IPS-18a (cell line): ENCODE data around the gene LRRC9.
A peak's percentile ranks its signal among the peaks of the same experiment; 100 is the strongest.

Source experiments
- H3K27ac ChIP-seq: one replicate; pipeline ENCODE4 v1.5.1; 2013; ENCODE audit warnings: low read length
- H3K27me3 ChIP-seq: one replicate; pipeline ENCODE4 v1.6.1; 2013; ENCODE audit warnings: mild to moderate bottlenecking, low read length; ENCODE audit not compliant: control insufficient read depth, insufficient read depth
- H3K36me3 ChIP-seq: one replicate; pipeline ENCODE4 v1.6.1; 2013; ENCODE audit warnings: low read depth, low read length; ENCODE audit not compliant: control insufficient read depth
- H3K4me1 ChIP-seq: one replicate; pipeline ENCODE4 v1.6.1; 2013; ENCODE audit warnings: low read depth, low read length; ENCODE audit not compliant: control insufficient read depth
- H3K4me3 ChIP-seq: one replicate; pipeline ENCODE4 v1.5.1; 2013; ENCODE audit warnings: low read length
- H3K9ac ChIP-seq: one replicate; pipeline ENCODE4 v1.6.1; 2013; ENCODE audit warnings: mild to moderate bottlenecking, low read length, moderate library complexity
- H3K9me3 ChIP-seq: one replicate; pipeline ENCODE4 v1.6.1; 2013; ENCODE audit warnings: low read depth, low read length; ENCODE audit not compliant: control insufficient read depth

The LRRC9 gene

GRCh38 chr14:59919570-59920377, at the start of gene LRRC9:
Gene LRRC9, plus strand, starts transcription at chr14:59920144.
- H3K9me3 ChIP-seq = no peaks in the 10 kb centered on the region
- peak within 1 kb of the TSS; percentile 91 for H3K27ac ChIP-seq
- H3K4me1 ChIP-seq = peaks cover 9% of the 10 kb centered on the region
- no peaks in the 10 kb centered on the region for H3K36me3 ChIP-seq
- H3K27me3 ChIP-seq = no peaks in the 10 kb centered on the region
- peak within 1 kb of the TSS; percentile 94 for H3K9ac ChIP-seq
- H3K4me3 ChIP-seq = peak within 1 kb of the TSS; percentile 92

GRCh38 chr14:59870277-59871165, 49.4 kb upstream of the LRRC9 start, which contains the start of gene RTN1:
Gene RTN1, minus strand, starts transcription at chr14:59870776. Its CDS starts 146 bp downstream, at chr14:59870630.
- Histone ChIP-seq H3K4me1 (peaks cover 5% of the 10 kb centered on the region), H3K4me3 (peak within 1 kb of the TSS; percentile 71), H3K9ac (no peak within 1 kb of the TSS), H3K9me3 (no peaks in the 10 kb centered on the region), H3K27me3 (peaks cover 53% of the 10 kb centered on the region), H3K36me3 (no peaks in the 10 kb centered on the region), H3K27ac (no peak within 1 kb of the TSS)

- no peaks in the 10 kb centered on the region for H3K36me3 ChIP-seq
- H3K4me1 ChIP-seq = peaks cover 5% of the 10 kb centered on the region
- H3K4me3 ChIP-seq = peak overlapping the region; percentile 71
- H3K27ac ChIP-seq = no peak overlapping the region
- H3K9ac ChIP-seq = no peak overlapping the region
- H3K9me3 ChIP-seq = no peaks in the 10 kb centered on the region
- H3K27me3 ChIP-seq = peaks cover 53% of the 10 kb centered on the region
Observed at GRCh38 chr14:59871166-59871495, 48.8 kb upstream of the LRRC9 start.

- no peak overlapping the region for H3K27ac ChIP-seq
- no peak overlapping the region for H3K4me3 ChIP-seq
- H3K9ac ChIP-seq = no peak overlapping the region
Observed at GRCh38 chr14:59882957-59883356, 37.0 kb upstream of the LRRC9 start.

GRCh38 chr14:59890676-59891075, 29.3 kb upstream of the LRRC9 start:
- Histone ChIP-seq H3K27me3 (no peaks in the 10 kb centered on the region), H3K36me3 (no peaks in the 10 kb centered on the region)

More at GRCh38 chr14:59882957-59883356, 37.0 kb upstream of the LRRC9 start:
- H3K36me3 ChIP-seq = no peaks in the 10 kb centered on the region
- H3K9me3 ChIP-seq = no peaks in the 10 kb centered on the region
- H3K27me3 ChIP-seq = no peaks in the 10 kb centered on the region
- no peaks in the 10 kb centered on the region for H3K4me1 ChIP-seq

GRCh38 chr14:59895721-59896120, 24.2 kb upstream of the LRRC9 start:
- Histone ChIP-seq H3K27me3 (no peaks in the 10 kb centered on the region), H3K4me3 (no peak overlapping the region), H3K36me3 (no peaks in the 10 kb centered on the region), H3K27ac (no peak overlapping the region), H3K4me1 (no peaks in the 10 kb centered on the region), H3K9ac (no peak overlapping the region), H3K9me3 (no peaks in the 10 kb centered on the region)

More at GRCh38 chr14:59890676-59891075, 29.3 kb upstream of the LRRC9 start:
- Histone ChIP-seq H3K4me1 (no peaks in the 10 kb centered on the region), H3K9ac (no peak overlapping the region), H3K27ac (no peak overlapping the region), H3K4me3 (no peak overlapping the region), H3K9me3 (no peaks in the 10 kb centered on the region)

- Histone ChIP-seq H3K9me3 (no peaks in the 10 kb centered on the region), H3K27me3 (no peaks in the 10 kb centered on the region), H3K9ac (no peak overlapping the region), H3K27ac (no peak overlapping the region), H3K4me1 (no peaks in the 10 kb centered on the region), H3K4me3 (no peak overlapping the region), H3K36me3 (no peaks in the 10 kb centered on the region)
Observed at GRCh38 chr14:59897757-59898383, 22.1 kb upstream of the LRRC9 start.

GRCh38 chr14:59900556-59900955, 19.4 kb upstream of the LRRC9 start:
- Histone ChIP-seq H3K9me3 (no peaks in the 10 kb centered on the region), H3K4me3 (no peak overlapping the region), H3K4me1 (no peaks in the 10 kb centered on the region), H3K27me3 (no peaks in the 10 kb centered on the region), H3K27ac (no peak overlapping the region), H3K9ac (no peak overlapping the region), H3K36me3 (no peaks in the 10 kb centered on the region)

GRCh38 chr14:59904184-59904583, 15.8 kb upstream of the LRRC9 start:
- Histone ChIP-seq H3K4me3 (no peak overlapping the region), H3K4me1 (no peaks in the 10 kb centered on the region), H3K27me3 (no peaks in the 10 kb centered on the region), H3K36me3 (no peaks in the 10 kb centered on the region), H3K9me3 (no peaks in the 10 kb centered on the region), H3K27ac (no peak overlapping the region), H3K9ac (no peak overlapping the region)

- Histone ChIP-seq H3K9ac (no peak overlapping the region), H3K27ac (no peak overlapping the region), H3K27me3 (no peaks in the 10 kb centered on the region), H3K4me3 (no peak overlapping the region), H3K9me3 (no peaks in the 10 kb centered on the region), H3K36me3 (no peaks in the 10 kb centered on the region), H3K4me1 (no peaks in the 10 kb centered on the region)
Observed at GRCh38 chr14:59905188-59905587, 14.8 kb upstream of the LRRC9 start.

GRCh38 chr14:59912443-59912842, 7.5 kb upstream of the LRRC9 start:
- H3K9ac ChIP-seq = no peak overlapping the region
- no peaks in the 10 kb centered on the region for H3K36me3 ChIP-seq

More at GRCh38 chr14:59912443-59912842, 7.5 kb upstream of the LRRC9 start:
- H3K4me3 ChIP-seq = no peak overlapping the region
- no peaks in the 10 kb centered on the region for H3K27me3 ChIP-seq
- H3K9me3 ChIP-seq = no peaks in the 10 kb centered on the region
- no peaks in the 10 kb centered on the region for H3K4me1 ChIP-seq
- H3K27ac ChIP-seq = no peak overlapping the region
